Lung (tissue), 12 donors: ENCODE results near the gene ACAP1. TPM values are rescaled to one million over a fixed set of nuclear protein-coding genes. Genes with fewer than 3 reads are reported as not detected.

Experiments
- ATAC-seq: fragments of 200-7000 bp; cut with Tn5 transposase; one replicate; pipeline ENCODE4 v1.9.1; 2020; ENCODE audit warnings: moderate number of reproducible peaks; ENCODE audit not compliant: insufficient read depth, low FRiP score
- DNase-seq, 3 donors: peaks; one replicate each; pipeline ENCODE4 v3.0.0-alpha.2; 2013 to 2017
- H3K27ac ChIP-seq, 2 donors: one replicate each; pipeline ENCODE4 v1.5.1; 2013; ENCODE audit warnings: mild to moderate bottlenecking in 2 of 2, moderate library complexity in 2 of 2, control low read depth in 1 of 2, inconsistent platforms in 1 of 2, low read depth in 1 of 2, low read length in 1 of 2
- H3K27me3 ChIP-seq, 3 donors: one replicate each; pipeline ENCODE4 v1.5.1; 2013; ENCODE audit warnings: low read length in 2 of 3; ENCODE audit not compliant: control insufficient read depth in 3 of 3, insufficient read depth in 3 of 3
- H3K36me3 ChIP-seq, 4 donors: one replicate each; pipeline ENCODE4 v1.5.1; 2013; ENCODE audit warnings: low read length in 4 of 4, mild to moderate bottlenecking in 1 of 4, moderate library complexity in 1 of 4; ENCODE audit not compliant: control insufficient read depth in 4 of 4, insufficient read depth in 4 of 4
- H3K4me1 ChIP-seq, 5 donors: one replicate each; pipeline ENCODE4 v1.5.1; 2013; ENCODE audit warnings: low read length in 5 of 5, mild to moderate bottlenecking in 2 of 5, moderate library complexity in 1 of 5; ENCODE audit not compliant: control insufficient read depth in 5 of 5, insufficient read depth in 5 of 5
- H3K4me3 ChIP-seq: one replicate; pipeline ENCODE4 v1.5.1; 2013; ENCODE audit warnings: mild to moderate bottlenecking, control low read depth, moderate library complexity
- H3K9ac ChIP-seq, 2 donors: one replicate each; pipeline ENCODE4 v1.5.1; 2013; ENCODE audit warnings: low read length in 2 of 2, control low read depth in 1 of 2; ENCODE audit not compliant: insufficient read depth in 1 of 2
- H3K9me3 ChIP-seq, 4 donors: one replicate each; pipeline ENCODE4 v1.5.1; 2013; ENCODE audit warnings: low read length in 3 of 4, mild to moderate bottlenecking in 1 of 4, moderate library complexity in 1 of 4; ENCODE audit not compliant: control insufficient read depth in 4 of 4, insufficient read depth in 3 of 4
- CTCF ChIP-seq: IDR thresholded peaks from 2 replicates; pipeline ENCODE4 v1.5.1; 2012; ENCODE audit warnings: mild to moderate bottlenecking; ENCODE audit errors: control extremely low read depth, extremely low read depth
- WGBS, 2 donors: extraction: QIAGEN DNeasy Blood & Tissue Kit; methylation state at CpG; one replicate each; pipeline ENCODE4 v1.1.7; 2013; 5-methylcytosine and 5-hydroxymethylcytosine counted together
- polyA plus RNA-seq, 2 donors: library from polyadenylated mRNA; stranded (reverse); fragments of 200-250 nt; gene quantifications; one replicate each; pipeline ENCODE4 v1.2.1, GENCODE V29; 2013
- total RNA-seq, 2 donors: library from RNA; depleted of rRNA in 1 of 2; stranded (reverse); fragments of >200 nt in 1 of 2; gene quantifications; one replicate each; pipeline ENCODE4 v1.2.1, GENCODE V29; 2014 to 2021
- donor health status: control.
- donor health status: control.
- donor health status: Bipolar disorder and iron deficiency.
- donor health status: healthy.
- donor health status: DM: yes; HTN: yes; CAD: no.

The ACAP1 gene
- total and polyA plus RNA-seq, 4 donors: 9.2 to 39.4 (median 22.1) TPM

- H3K4me1 ChIP-seq: peaks cover 0 to 1% (median 0%) of the 10 kb centered on the region in 5 donors
- no peaks in the 10 kb centered on the region for H3K9me3 ChIP-seq
- H3K27me3 ChIP-seq: peaks cover 0 to 3% (median 0%) of the 10 kb centered on the region in 3 donors
- H3K36me3 ChIP-seq: no peaks in the 10 kb centered on the region
- no peak overlapping the region for H3K27ac ChIP-seq
- DNase-seq (no peak), ATAC-seq (no peak)
- WGBS, 2 donors: 86 to 94% methylated on average over 13 of the region's 13 CpGs
- no peak overlapping the region for H3K9ac ChIP-seq
- no peak for TF ChIP-seq CTCF
- H3K4me3 ChIP-seq: no peak overlapping the region
Observed at GRCh38 chr17:7341842-7342241, 5.5 kb downstream of the ACAP1 start.

- H3K36me3 ChIP-seq: no peaks in the 10 kb centered on the region
- ATAC-seq: no peak
Observed at GRCh38 chr17:7343250-7343649, 6.9 kb downstream of the ACAP1 start.

GRCh38 chr17:7346761-7347614 is 10.7 kb downstream of the ACAP1 start:
- Histone ChIP-seq H3K36me3 (no peaks in the 10 kb centered on the region), H3K9ac (no peak overlapping the region), H3K27ac (no peak overlapping the region), H3K27me3 (no peaks in the 10 kb centered on the region), H3K4me3 (no peak overlapping the region), H3K4me1 (peaks cover 0 to 17% (median 4%) of the 10 kb centered on the region in 5 donors), H3K9me3 (no peaks in the 10 kb centered on the region)
- DNase-seq (no peak), ATAC-seq (no peak)
- TF ChIP-seq CTCF: no peak
- WGBS, 2 donors: 78 to 90% methylated on average over 18 of the region's 18 CpGs

More at GRCh38 chr17:7343250-7343649, 6.9 kb downstream of the ACAP1 start:
- no peaks in the 10 kb centered on the region for H3K9me3 ChIP-seq
- 76 to 86% methylated on average over 15 of the region's 15 CpGs for WGBS, 2 donors
- no peaks in the 10 kb centered on the region for H3K4me1 ChIP-seq
- DNase-seq: no peak
- no peak overlapping the region for H3K27ac ChIP-seq
- no peaks in the 10 kb centered on the region for H3K27me3 ChIP-seq
- H3K4me3 ChIP-seq: no peak overlapping the region
- no peak for TF ChIP-seq CTCF
- H3K9ac ChIP-seq: no peak overlapping the region
